ENCODE data around the gene EPM2A. TPM values are rescaled to one million over a fixed set of nuclear protein-coding genes. Genes with fewer than 3 reads are reported as not detected.
"Not testable (repeated sequence)": the region's sequence is repeated elsewhere in the genome, so short reads cannot be mapped to it uniquely, and the experiment has no call there.

EPM2A gene
- total RNA-seq, 4 donors from 2014 or later: 2.4 to 24.4 (median 6.6) TPM

DNA sequence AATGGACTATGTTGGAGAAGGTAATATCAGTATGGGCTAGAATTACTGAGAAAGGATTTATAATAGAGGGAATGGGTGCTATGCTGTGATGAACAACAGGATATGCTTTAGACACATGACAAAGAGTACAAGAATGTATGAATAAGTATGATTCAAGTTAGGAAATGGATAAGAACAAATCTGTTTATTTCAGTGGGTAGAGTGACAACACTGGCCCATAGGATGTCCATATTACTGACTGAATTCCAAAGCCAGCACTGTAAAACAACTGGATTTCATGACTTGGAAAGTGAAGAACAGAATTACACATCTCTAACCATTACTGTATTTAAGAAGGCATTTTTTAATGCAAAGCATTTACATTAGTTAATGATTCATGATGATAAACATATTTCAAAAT, 35.9 kb downstream of the EPM2A start:
- Histone ChIP-seq H3K27me3 (no peaks in the 10 kb centered on the region), H3K36me3 (no peaks in the 10 kb centered on the region), H3K27ac (no peak overlapping the region), H3K4me3 (no peak overlapping the region), H3K4me1 (no peaks in the 10 kb centered on the region), H3K9me3 (peaks cover 0 to 4% (median 0%) of the 10 kb centered on the region in 3 donors)
- intact Hi-C loops (cut with DNase I): no loop called here
- TF ChIP-seq, protein P1, sequence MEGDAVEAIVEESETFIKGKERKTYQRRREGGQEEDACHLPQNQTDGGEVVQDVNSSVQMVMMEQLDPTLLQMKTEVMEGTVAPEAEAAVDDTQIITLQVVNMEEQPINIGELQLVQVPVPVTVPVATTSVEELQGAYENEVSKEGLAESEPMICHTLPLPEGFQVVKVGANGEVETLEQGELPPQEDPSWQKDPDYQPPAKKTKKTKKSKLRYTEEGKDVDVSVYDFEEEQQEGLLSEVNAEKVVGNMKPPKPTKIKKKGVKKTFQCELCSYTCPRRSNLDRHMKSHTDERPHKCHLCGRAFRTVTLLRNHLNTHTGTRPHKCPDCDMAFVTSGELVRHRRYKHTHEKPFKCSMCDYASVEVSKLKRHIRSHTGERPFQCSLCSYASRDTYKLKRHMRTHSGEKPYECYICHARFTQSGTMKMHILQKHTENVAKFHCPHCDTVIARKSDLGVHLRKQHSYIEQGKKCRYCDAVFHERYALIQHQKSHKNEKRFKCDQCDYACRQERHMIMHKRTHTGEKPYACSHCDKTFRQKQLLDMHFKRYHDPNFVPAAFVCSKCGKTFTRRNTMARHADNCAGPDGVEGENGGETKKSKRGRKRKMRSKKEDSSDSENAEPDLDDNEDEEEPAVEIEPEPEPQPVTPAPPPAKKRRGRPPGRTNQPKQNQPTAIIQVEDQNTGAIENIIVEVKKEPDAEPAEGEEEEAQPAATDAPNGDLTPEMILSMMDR (IDR thresholded peaks at IDR 0.05): no peak
- no peak for TF ChIP-seq POLR2A (IDR thresholded peaks at IDR 0.05)
- DNase-seq: no peak

GRCh38 chr6:145697401-145697800, 37.9 kb downstream of the EPM2A start:
- H3K9me3 ChIP-seq; H3K4me3 ChIP-seq; H3K4me1 ChIP-seq; intact Hi-C loops (cut with DNase I); DNase-seq; H3K36me3 ChIP-seq; H3K27me3 ChIP-seq; H3K27ac ChIP-seq: not testable (repeated sequence)
- 93 to 95% methylated on average over 12 of the region's 12 CpGs for WGBS, 2 donors

DNA sequence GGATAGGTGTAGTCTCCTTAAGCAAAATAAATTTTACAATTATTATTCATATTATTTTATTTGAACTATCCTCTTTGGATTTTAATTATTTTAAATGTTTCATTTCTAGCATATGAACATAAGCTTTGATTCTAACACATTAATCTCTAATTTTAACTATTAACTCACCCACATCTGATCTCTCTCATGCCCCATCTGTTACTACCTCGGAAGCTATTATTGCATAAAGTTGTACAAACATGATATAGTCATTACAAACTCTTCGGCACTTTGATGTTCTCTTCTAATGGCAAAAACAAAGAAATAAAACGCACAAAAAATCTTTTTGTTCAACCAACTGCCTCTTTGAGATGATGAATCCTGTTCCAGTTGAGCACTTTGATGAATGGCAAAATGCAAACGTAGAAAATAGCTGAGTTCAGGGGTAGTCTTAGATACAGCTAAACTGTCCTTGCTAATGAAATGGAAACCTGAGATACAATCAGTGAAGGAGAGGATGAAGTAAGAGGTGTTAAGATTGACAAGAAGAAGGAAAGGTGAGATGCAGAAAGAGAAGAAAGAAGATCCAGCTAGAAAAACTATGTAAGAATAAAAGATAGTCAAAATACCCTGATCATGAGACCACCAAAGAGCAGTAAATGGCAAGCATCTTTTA, 41.1 kb downstream of the EPM2A start:
- intact Hi-C loops (cut with DNase I): no loop called here
- Histone ChIP-seq H3K36me3 (no peaks in the 10 kb centered on the region), H3K9me3 (peaks cover 0 to 4% (median 0%) of the 10 kb centered on the region in 3 donors), H3K27ac (no peak overlapping the region), H3K4me3 (no peak overlapping the region), H3K27me3 (no peaks in the 10 kb centered on the region), H3K4me1 (no peaks in the 10 kb centered on the region)
- 81 to 87% methylated on average over 4 of the region's 4 CpGs for WGBS, 2 donors
- TF ChIP-seq, protein P1 (IDR thresholded peaks at IDR 0.05): no peak
- TF ChIP-seq POLR2A (IDR thresholded peaks at IDR 0.05): no peak
- DNase-seq: no peak

DNA sequence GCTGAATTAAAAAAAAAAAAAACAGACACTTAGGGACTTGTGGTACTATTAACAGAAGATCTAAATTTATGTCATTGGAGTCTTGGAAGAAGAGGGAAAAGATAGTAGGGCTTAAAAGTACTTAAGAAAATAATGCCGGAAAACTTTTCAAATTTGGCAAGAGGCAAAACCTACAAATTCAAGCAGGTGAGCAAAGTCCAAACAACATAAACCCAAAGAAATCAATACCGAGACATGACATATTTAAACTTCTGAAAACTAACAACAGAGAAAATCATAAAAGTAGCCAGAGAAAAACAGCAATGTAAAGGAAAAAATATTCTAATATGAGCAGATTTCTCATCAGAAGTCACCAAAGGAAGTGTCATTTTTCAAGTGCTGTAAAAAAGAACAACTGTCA, 44.4 kb downstream of the EPM2A start:
- 88 to 100% methylated on average over 2 of the region's 2 CpGs for WGBS, 2 donors
- Histone ChIP-seq H3K27me3 (no peaks in the 10 kb centered on the region), H3K36me3 (no peaks in the 10 kb centered on the region), H3K27ac (no peak overlapping the region), H3K4me3 (no peak overlapping the region), H3K9me3 (no peaks in the 10 kb centered on the region), H3K4me1 (peaks cover 0 to 13% (median 7%) of the 10 kb centered on the region in 3 donors)
- DNase-seq: no peak
- TF ChIP-seq, protein P1 (IDR thresholded peaks at IDR 0.05): no peak
- TF ChIP-seq POLR2A (IDR thresholded peaks at IDR 0.05): no peak
- intact Hi-C loops (cut with DNase I): no loop called here

DNA sequence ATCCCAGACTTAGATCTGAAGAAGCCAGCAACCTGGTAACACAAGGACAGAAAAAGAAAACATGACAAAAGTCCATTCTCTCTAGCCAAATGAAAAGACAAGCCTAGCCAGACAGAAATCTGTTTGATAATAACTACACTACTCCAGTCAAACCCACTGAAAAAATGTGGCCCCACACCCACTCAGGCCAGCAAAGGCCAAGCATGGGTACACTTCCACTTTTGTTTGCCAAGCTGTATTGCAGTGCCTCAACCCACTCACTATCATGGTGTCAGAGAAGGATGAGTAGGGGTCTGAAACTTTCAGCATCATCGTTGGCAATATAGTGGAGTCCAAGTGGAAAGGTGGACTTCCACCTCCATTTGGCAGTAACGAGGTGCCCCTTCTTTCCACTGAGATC, 45.8 kb downstream of the EPM2A start:
- TF ChIP-seq, protein P1 (IDR thresholded peaks at IDR 0.05): no peak
- TF ChIP-seq POLR2A (IDR thresholded peaks at IDR 0.05): no peak
- 84 to 86% methylated on average over 2 of the region's 2 CpGs for WGBS, 2 donors
- DNase-seq: no peak
- Histone ChIP-seq H3K27me3 (no peaks in the 10 kb centered on the region), H3K4me1 (peaks cover 0 to 13% (median 7%) of the 10 kb centered on the region in 3 donors), H3K36me3 (peaks cover 0 to 10% (median 0%) of the 10 kb centered on the region in 3 donors), H3K4me3 (no peak overlapping the region), H3K9me3 (no peaks in the 10 kb centered on the region), H3K27ac (no peak overlapping the region)
- intact Hi-C loops (cut with DNase I): no loop called here

GRCh38 chr6:145688493-145688905, 46.8 kb downstream of the EPM2A start:
- Histone ChIP-seq H3K36me3 (peaks cover 0 to 13% (median 0%) of the 10 kb centered on the region in 3 donors), H3K4me3 (no peak overlapping the region), H3K27ac (no peak overlapping the region), H3K9me3 (no peaks in the 10 kb centered on the region), H3K4me1 (peaks cover 0 to 13% (median 7%) of the 10 kb centered on the region in 3 donors), H3K27me3 (no peaks in the 10 kb centered on the region)
- no peak for DNase-seq
- TF ChIP-seq, protein P1 (IDR thresholded peaks at IDR 0.05): no peak
- no peak for TF ChIP-seq POLR2A (IDR thresholded peaks at IDR 0.05)
- 7 to 16% methylated on average over 1 of the region's 1 CpG for WGBS, 2 donors
- intact Hi-C loops (cut with DNase I): no loop called here
